SK-N-MC (cell line): ENCODE results near the gene MBD3.

Source experiments
- DNase-seq: peaks from one replicate; pipeline ENCODE4 v3.0.0-alpha.2; 2011; ENCODE audit warnings: low read depth, low spot score
- H3K27ac ChIP-seq: fragments of 200-600 bp; sonication (generic); 2 replicates; pipeline ENCODE4 v1.5.1; 2016; ENCODE audit warnings: mixed run types
- H3K36me3 ChIP-seq: fragments of 200-600 bp; sonication (generic); 2 replicates; pipeline ENCODE4 v1.6.1; 2017; ENCODE audit warnings: antibody characterized with exemption, low read length, mixed read lengths; ENCODE audit not compliant: insufficient read depth
- H3K4me3 ChIP-seq: fragments of 200-600 bp; sonication (generic); 2 replicates; pipeline ENCODE4 v1.5.1; 2016
- H3K9ac ChIP-seq: fragments of 200-600 bp; sonication (generic); 2 replicates; pipeline ENCODE4 v1.8.0; 2017; ENCODE audit warnings: mixed run types, mixed read lengths; ENCODE audit not compliant: insufficient read length
- H3K9me3 ChIP-seq: fragments of 200-600 bp; sonication (generic); 2 replicates; pipeline ENCODE4 v1.6.1; 2017; ENCODE audit warnings: low read depth, mild to moderate bottlenecking, antibody characterized with exemption, low read length, moderate library complexity, mixed read lengths
- EZH2 ChIP-seq: fragments of 200-600 bp; sonication (generic); IDR thresholded peaks from one replicate; pipeline ENCODE4 v1.6.1; 2017; ENCODE audit warnings: antibody characterized with exemption
- FOXP2 ChIP-seq: optimal IDR thresholded peaks from 2 replicates; pipeline ENCODE3; 2011; ENCODE audit warnings: mild to moderate bottlenecking, moderate library complexity; ENCODE audit not compliant: insufficient read depth; ENCODE audit errors: extremely low read length, control extremely low read depth
- POLR2AphosphoS5 ChIP-seq: IDR thresholded peaks from 2 replicates; pipeline ENCODE4 v1.6.1; 2012; ENCODE audit warnings: mild to moderate bottlenecking, low read depth, low read length, borderline replicate concordance

MBD3 gene

DNA sequence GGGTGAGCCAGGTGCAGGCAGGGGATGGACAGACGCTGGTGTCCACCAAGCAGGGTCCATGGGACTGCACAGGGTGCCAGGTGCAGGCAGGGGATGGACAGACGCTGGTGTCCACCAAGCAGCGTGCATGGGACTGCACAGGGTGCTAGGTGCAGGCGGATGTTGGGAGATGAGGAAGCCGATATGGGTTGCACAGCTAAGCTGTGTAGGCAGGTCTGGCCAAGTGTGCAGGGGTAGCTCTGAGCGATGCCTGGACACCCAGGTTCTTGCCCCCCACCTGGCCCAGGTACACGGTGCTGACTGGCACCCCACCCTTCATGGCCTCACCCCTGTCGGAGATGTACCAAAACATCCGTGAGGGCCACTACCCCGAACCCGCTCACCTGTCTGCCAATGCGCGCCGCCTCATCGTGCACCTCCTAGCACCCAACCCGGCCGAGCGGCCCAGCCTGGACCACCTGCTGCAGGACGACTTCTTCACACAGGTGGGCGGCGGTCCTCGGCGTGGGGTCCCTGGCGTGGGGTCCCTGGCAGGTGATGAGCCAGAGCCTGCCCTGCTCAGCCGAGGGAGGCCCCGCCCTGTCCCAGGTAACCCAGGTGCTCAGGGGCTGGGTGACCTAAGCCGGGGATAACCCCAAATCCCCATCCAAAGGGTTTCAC is 64.9 kb downstream of the MBD3 start:
- Histone ChIP-seq H3K9ac (no peak overlapping the region), H3K4me3 (no peak overlapping the region), H3K27ac (no peak overlapping the region), H3K36me3 (no peaks in the 10 kb centered on the region), H3K9me3 (no peaks in the 10 kb centered on the region)
- TF ChIP-seq POLR2AphosphoS5: no peak
- no peak for TF ChIP-seq EZH2
- no peak for TF ChIP-seq FOXP2
- DNase-seq: no peak

DNA sequence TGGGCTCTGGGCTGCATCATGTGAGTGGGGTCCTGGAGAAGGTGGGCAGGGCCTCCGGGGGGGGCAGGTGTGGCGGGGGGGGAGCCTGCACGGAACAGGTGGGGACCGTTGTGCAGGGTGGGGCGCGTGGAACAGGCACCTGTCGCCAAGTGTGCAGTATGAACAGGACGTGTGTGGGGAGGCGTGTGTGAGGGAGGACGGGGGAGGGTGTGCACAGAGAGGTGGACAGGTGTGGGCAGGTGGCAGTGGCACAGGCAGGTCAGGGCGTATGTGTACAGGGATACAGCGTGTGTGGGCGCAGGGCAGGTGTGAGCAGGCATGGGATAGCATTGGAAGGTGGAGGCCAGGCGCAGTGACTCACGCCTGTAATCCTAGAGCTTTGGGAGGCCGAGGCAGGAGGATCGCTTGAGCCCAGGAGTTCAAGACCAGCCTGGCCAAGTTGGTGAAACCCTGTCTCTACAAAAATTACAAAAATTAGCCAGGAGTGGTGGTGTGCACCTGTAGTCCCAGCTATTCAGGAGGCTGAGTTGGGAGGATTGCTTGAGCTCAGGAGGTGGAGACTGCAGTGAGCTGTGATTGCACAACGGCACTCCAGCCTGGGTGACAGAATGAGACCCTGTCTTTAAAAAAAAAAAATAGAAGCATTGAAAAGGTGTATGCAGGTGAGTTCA is 65.6 kb downstream of the MBD3 start:
- Histone ChIP-seq H3K4me3 (no peak overlapping the region), H3K27ac (no peak overlapping the region), H3K36me3 (no peaks in the 10 kb centered on the region), H3K9me3 (no peaks in the 10 kb centered on the region), H3K9ac (no peak overlapping the region)
- no peak for DNase-seq
- TF ChIP-seq POLR2AphosphoS5: no peak
- no peak for TF ChIP-seq FOXP2
- no peak for TF ChIP-seq EZH2

DNA sequence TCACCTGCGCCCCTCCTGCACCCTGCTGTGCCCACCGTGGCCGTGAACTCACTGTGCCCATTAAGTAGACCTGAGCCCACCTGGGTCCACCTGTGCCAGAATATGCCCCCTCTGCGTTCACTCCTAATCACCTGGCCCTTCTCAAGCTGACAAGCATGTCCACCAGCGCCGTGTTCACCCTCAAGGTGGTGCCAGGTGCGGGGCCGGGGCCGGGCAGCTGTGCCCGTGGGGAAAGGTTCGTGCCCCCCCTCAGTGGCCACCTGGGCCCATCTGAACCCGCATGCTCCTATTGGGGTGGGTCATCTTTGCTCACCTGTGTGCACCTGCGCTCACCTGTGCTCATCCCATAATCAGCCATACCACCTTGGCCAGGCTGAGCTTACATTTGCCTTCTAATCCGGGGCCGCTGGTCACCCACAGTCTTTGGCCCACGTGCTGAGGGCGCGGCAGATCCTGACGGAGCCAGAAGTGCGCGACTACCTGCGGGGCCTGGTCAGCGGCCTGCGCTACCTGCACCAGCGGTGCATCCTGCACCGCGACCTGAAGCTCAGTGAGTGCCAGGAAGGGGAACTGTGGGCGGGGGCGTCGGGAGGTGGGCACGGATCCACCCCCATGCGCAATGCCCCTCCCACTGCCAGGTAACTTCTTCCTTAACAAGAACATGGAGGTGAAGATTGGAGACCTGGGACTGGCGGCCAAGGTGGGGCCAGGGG is 66.4 kb downstream of the MBD3 start:
- H3K4me3 ChIP-seq: no peak overlapping the region
- H3K27ac ChIP-seq: no peak overlapping the region
- no peak overlapping the region for H3K9ac ChIP-seq
- TF ChIP-seq EZH2: no peak
- TF ChIP-seq POLR2AphosphoS5: no peak
- TF ChIP-seq FOXP2: no peak
- H3K36me3 ChIP-seq: no peaks in the 10 kb centered on the region
- DNase-seq: no peak
- H3K9me3 ChIP-seq: no peaks in the 10 kb centered on the region

DNA sequence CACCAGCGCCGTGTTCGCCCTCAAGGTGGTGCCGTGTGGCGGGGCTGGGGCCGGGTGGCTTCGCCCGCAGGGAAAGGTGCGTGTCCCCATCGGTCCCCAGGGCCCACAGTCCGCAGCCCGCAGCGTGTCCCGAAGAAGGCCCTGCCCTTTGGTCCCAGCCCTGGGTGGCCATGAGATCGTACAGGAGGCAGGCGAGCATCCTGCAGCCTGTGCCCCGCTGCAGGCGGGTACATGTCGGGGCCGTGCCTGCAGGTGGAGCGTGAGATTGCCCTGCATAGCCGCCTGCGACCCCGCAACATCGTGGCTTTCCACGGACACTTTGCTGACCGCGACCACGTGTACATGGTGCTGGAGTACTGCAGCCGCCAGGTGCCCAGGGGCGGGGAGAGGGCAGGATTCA is 67.3 kb downstream of the MBD3 start:
- no peak overlapping the region for H3K9ac ChIP-seq
- TF ChIP-seq POLR2AphosphoS5 (no peak), FOXP2 (no peak), EZH2 (no peak)
- no peaks in the 10 kb centered on the region for H3K9me3 ChIP-seq
- no peak overlapping the region for H3K27ac ChIP-seq
- no peak for DNase-seq
- no peak overlapping the region for H3K4me3 ChIP-seq
- no peaks in the 10 kb centered on the region for H3K36me3 ChIP-seq

DNA sequence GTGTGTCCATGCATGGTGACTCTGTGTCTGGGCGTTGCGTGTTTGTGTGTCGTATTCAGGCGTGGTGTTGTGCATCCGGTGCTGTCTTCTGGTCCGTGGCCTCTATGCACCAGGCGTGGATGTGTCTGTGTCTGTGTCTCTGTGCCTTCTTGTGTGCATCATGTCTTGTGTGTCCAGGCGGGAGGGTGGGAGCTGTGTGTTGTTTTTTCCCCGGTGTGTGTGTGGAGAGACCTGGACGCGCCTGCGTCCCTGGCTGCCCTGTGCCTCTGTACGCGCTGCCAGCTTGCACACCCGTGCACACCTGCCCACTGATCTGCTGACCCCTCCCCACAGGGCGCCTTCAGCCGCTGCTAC is 67.7 kb downstream of the MBD3 start:
- no peaks in the 10 kb centered on the region for H3K9me3 ChIP-seq
- no peaks in the 10 kb centered on the region for H3K36me3 ChIP-seq
- H3K27ac ChIP-seq: no peak overlapping the region
- no peak for TF ChIP-seq FOXP2
- H3K9ac ChIP-seq: no peak overlapping the region
- no peak overlapping the region for H3K4me3 ChIP-seq
- no peak for DNase-seq

DNA sequence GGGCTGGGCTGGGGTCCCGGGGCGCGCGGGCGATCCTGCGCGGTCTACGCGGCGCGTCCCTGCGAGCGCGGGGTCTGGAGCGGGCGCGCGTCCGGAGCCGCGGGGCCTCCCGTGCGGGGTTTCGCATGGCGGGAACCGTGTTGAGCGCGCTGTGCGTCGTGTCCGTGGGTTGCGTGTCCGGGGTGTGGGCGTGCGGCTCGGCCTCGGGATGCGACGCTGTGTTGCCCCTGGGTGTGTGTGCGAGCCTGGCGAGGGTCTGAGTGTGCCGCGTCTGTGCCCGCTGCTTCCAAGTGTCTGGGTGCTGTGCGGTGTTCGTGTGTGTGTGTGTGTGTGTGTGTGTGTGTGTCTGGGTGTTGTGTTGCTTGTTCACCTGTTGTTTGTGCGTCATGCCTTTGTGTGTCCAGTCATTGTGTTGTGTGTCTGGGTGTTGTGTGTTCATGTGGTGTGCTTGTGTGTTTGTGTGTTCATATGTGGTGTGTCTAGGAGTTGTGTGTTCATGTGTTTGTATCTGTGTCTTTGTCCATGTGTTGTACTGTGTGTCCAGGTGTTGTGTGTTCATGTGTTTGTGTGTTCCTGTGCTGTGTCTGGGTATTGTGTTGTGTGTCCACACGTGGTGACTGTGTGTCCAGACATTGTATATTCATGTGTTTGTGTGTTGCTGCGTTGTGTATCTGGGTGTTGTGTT is 68.2 kb downstream of the MBD3 start:
- H3K4me3 ChIP-seq: no peak overlapping the region
- no peak for DNase-seq
- no peak for TF ChIP-seq EZH2
- TF ChIP-seq FOXP2: no peak
- TF ChIP-seq POLR2AphosphoS5: no peak
- no peaks in the 10 kb centered on the region for H3K36me3 ChIP-seq
- no peak overlapping the region for H3K9ac ChIP-seq
- H3K27ac ChIP-seq: no peak overlapping the region
- no peaks in the 10 kb centered on the region for H3K9me3 ChIP-seq
